ENCODE measurements around the gene NMNAT2.

- TF ChIP-seq SIN3A (IDR thresholded peaks at IDR 0.05; ENCODE audit: borderline replicate concordance, insufficient read depth, low read depth, low read length) (no peak), POLR2AphosphoS5 (IDR thresholded peaks at IDR 0.05; ENCODE audit: low read depth, low read length) (no peak), CTCF (IDR thresholded peaks at IDR 0.05) (no peak)
Observed at GRCh38 chr1:183433703-183434102, 15.5 kb upstream of the NMNAT2 start.

Measured in Panc1 (cell line).